Ovary (tissue), 9 donors: Measurements from ENCODE around the gene RILPL2. TPM values are rescaled to one million over a fixed set of nuclear protein-coding genes. Genes with fewer than 3 reads are reported as not detected.

Experiments used
- DNase-seq, 5 donors: peaks; one replicate each; pipeline ENCODE4 v3.0.0-alpha.2; 2019 to 2020
- H3K27ac ChIP-seq, 2 donors: fragments of 200-600 bp; one replicate each; pipeline versions ENCODE4 v1.5.1 to v1.8.0; 2019 to 2022
- H3K27me3 ChIP-seq: fragments of 200-600 bp; one replicate; pipeline ENCODE4 v1.8.0; 2022
- H3K36me3 ChIP-seq: fragments of 200-600 bp; sonication (generic); one replicate; pipeline ENCODE4 v1.5.1; 2019
- H3K4me1 ChIP-seq: one replicate; pipeline ENCODE4 v1.8.1; 2013; ENCODE audit warnings: mild to moderate bottlenecking, moderate library complexity; ENCODE audit not compliant: insufficient read depth
- H3K4me3 ChIP-seq: fragments of 200-600 bp; sonication (generic); one replicate; pipeline ENCODE4 v1.5.1; 2017
- H3K9me3 ChIP-seq, 2 donors: fragments of 200-600 bp in 1 of 2; sonication (generic) in 1 of 2; one replicate each; pipeline versions ENCODE4 v1.5.1 to v1.8.1; 2013 to 2019; ENCODE audit warnings: mild to moderate bottlenecking in 1 of 2, moderate library complexity in 1 of 2
- EP300 ChIP-seq: sonication (generic); formaldehyde crosslinking; IDR thresholded peaks from one replicate; pipeline ENCODE4 v1.6.1; 2017; ENCODE audit warnings: antibody characterized with exemption
- POLR2A ChIP-seq: fragments of 450-650 bp; IDR thresholded peaks from one replicate; pipeline ENCODE4 v1.6.1; 2017; ENCODE audit warnings: antibody characterized with exemption, mild to moderate bottlenecking, moderate library complexity
- WGBS, 3 donors: extraction: QIAGEN DNeasy Blood & Tissue Kit in 1 of 3; methylation state at CpG; one replicate each; pipeline versions ENCODE4 v1.1.5 to v1.1.7; 2013 to 2017; 5-methylcytosine and 5-hydroxymethylcytosine counted together
- intact Hi-C, 4 donors: fragments of 100-400 bp; cut with DNase I; formaldehyde crosslinking; loops; one replicate each; pipeline versions ENCODE4 v1.11.0 to v1.15.1; 2022 to 2023
- polyA plus RNA-seq, 2 donors: library from polyadenylated mRNA; stranded (reverse); fragments of 200-250 nt in 1 of 2; fragments of 350-450 nt in 1 of 2; fragmentation: Illumina TruSeq in 1 of 2; extraction: RNeasy Lipid Tissue Mini Kit (QIAGEN cat#74804) in 1 of 2; gene quantifications; one replicate each; pipeline ENCODE4 v1.2.3, GENCODE V29; 2013 to 2014
- total RNA-seq, 7 donors: library from RNA; depleted of rRNA in 2 of 7; stranded (reverse); fragments of >200 nt in 2 of 7; fragmentation: NEBNext Ultra II Directional in 3 of 7; extraction: Animal tissue kit (Norgen Biotek cat#: 25700) in 3 of 7; gene quantifications; one replicate each; pipeline versions ENCODE4 v1.1.0 to v1.2.4, GENCODE V29; 2016 to 2023
- TF ChIP-seq, protein P1 (sequence below), 3 donors: fragments of 450-650 bp in 2 of 3; fragments of 200-600 bp in 1 of 3; IDR thresholded peaks; one replicate each; pipeline versions ENCODE4 v1.5.1 to v1.8.0; 2016 to 2022; ENCODE audit warnings: antibody characterized with exemption in 3 of 3, mild to moderate bottlenecking in 1 of 3
- donor health status: DM: no; HTN: no; CAD: no; lungs with moderate emphysema.
- donor health status: DM: no; HTN: no; CAD: no.
- donor health status: Bipolar disorder and iron deficiency.
- donor health status: DM: yes; HTN: yes; CAD: no.
- donor health status: DM: no; HTN: no; CAD: no.
- donor health status: DM: yes; HTN: yes; CAD: no.

The RILPL2 gene
- total and polyA plus RNA-seq, 9 donors, result 4.6 to 8.7 (median 5.8) TPM

DNA sequence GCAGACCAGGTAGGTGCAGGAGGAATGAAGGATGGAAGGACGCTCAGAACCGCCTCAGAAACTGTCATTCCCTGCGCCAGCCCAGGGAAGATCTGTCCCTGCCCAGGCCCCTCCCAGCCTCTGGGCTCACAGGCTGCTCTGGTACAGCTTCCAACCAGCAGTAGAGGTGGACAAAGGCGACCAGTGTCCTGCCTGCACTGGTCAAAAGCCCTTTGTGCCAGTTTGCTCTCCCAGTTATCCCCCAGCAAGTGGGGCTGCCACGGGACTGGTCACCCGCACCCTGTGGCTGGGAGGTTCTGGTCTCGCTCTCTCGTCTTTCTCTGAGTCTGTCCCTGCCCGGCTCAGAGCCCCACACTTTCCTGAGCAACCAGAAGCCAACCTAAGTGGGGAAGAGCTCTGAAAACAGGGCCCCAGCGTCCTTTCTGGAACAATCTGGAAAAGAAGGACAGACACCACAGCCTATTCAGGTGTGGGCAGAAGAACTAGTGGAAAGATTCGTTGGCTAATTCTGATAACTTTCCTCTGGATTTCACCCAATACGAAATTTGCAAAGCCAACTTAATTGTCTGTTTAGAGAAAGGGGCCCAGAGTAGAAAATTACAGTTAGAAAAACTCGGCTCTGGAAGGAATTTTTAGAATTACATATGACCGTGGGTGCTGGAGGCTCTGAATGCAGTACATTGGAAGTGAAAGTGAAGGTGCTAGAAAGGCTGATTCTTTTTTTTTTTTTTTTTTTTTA, 43.1 kb upstream of the RILPL2 start:
- Histone ChIP-seq H3K9me3 (no peaks in the 10 kb centered on the region), H3K4me3 (no peak overlapping the region), H3K36me3 (no peaks in the 10 kb centered on the region), H3K27me3 (no peaks in the 10 kb centered on the region), H3K27ac (no peak overlapping the region), H3K4me1 (no peaks in the 10 kb centered on the region)
- 79 to 80% (median 79%) methylated on average over 14 of the region's 14 CpGs for WGBS, 3 donors
- intact Hi-C loops, result no loop called here
- no peak for DNase-seq
- TF ChIP-seq, protein P1, sequence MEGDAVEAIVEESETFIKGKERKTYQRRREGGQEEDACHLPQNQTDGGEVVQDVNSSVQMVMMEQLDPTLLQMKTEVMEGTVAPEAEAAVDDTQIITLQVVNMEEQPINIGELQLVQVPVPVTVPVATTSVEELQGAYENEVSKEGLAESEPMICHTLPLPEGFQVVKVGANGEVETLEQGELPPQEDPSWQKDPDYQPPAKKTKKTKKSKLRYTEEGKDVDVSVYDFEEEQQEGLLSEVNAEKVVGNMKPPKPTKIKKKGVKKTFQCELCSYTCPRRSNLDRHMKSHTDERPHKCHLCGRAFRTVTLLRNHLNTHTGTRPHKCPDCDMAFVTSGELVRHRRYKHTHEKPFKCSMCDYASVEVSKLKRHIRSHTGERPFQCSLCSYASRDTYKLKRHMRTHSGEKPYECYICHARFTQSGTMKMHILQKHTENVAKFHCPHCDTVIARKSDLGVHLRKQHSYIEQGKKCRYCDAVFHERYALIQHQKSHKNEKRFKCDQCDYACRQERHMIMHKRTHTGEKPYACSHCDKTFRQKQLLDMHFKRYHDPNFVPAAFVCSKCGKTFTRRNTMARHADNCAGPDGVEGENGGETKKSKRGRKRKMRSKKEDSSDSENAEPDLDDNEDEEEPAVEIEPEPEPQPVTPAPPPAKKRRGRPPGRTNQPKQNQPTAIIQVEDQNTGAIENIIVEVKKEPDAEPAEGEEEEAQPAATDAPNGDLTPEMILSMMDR (IDR thresholded peaks at IDR 0.05), result no peak
- TF ChIP-seq POLR2A (no peak), EP300 (no peak)

DNA sequence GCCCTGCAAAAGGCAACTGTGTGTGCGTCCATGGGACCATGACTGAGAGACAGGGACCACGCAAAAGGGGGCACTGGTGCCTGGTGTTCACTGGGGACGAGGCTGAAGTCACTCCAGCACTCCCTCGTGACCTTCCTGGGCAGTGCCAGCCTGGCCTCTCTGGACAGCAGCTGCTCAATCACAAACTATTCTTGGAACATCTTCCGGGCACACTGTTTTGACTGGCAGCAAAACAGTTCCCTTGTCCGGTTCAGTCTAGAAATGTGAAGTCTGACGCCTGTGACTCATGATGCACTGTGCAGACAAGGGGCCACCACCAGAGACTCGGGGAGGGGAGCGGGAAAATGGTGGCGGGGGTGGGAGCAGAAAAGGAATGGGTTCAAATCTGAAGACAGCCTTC, 42.3 kb upstream of the RILPL2 start:
- H3K4me1 ChIP-seq, result no peaks in the 10 kb centered on the region
- no peak for DNase-seq
- H3K36me3 ChIP-seq, result no peaks in the 10 kb centered on the region
- TF ChIP-seq, protein P1 (IDR thresholded peaks at IDR 0.05), result no peak
- TF ChIP-seq EP300 (no peak), POLR2A (no peak)
- no peak overlapping the region for H3K27ac ChIP-seq
- intact Hi-C loops, result no loop called here
- H3K9me3 ChIP-seq, result no peaks in the 10 kb centered on the region
- H3K27me3 ChIP-seq, result no peaks in the 10 kb centered on the region
- 76 to 82% (median 77%) methylated on average over 10 of the region's 10 CpGs for WGBS, 3 donors
- H3K4me3 ChIP-seq, result no peak overlapping the region

DNA sequence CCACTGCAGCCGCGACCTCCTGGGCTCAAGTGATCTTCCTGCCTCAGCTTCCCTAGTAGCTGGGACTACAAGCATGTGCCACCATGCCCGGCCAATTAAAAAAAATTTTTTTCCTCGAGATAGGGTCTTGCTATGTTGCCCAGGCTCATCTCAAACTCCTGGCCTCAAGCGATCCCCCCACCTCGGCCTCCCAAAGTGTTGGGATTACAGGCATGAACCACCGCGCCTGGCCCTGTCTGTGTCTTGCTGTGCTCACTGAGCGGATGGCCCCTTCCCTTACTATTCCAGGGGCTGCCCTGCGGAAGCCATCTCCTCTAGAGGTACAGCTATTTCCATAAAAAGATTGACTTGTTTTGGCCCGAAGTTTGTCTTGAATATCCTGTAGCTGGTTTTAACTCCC, 41.6 kb upstream of the RILPL2 start:
- Histone ChIP-seq H3K27me3 (no peaks in the 10 kb centered on the region), H3K4me3 (no peak overlapping the region), H3K9me3 (no peaks in the 10 kb centered on the region), H3K4me1 (no peaks in the 10 kb centered on the region), H3K27ac (no peak overlapping the region), H3K36me3 (no peaks in the 10 kb centered on the region)
- intact Hi-C loops, result no loop called here
- DNase-seq, result no peak
- WGBS, 3 donors, result 81 to 87% (median 83%) methylated on average over 11 of the region's 11 CpGs
- TF ChIP-seq EP300 (no peak), POLR2A (no peak)

DNA sequence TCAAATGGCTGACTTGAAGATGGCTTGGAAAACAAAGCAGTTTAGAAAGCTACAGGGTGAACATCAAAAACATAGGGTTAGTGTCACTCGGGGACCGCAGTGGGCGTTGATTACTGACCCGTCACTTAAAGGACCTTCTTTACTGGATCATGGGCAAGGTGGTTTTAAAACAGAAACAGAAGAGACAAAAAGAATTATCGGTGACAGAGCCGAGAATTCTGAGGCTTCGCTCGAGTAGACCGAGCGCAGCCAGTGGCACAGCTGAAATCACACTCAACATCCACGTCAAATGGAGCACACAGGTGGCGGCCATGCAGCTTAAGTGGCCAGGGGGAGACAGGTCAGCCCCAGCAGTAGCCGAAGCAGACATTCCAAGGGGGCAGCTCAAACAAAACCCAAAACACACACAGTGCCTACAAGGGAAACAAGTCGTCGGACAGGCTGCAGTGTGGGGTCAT, 38.8 kb upstream of the RILPL2 start:
- Histone ChIP-seq H3K36me3 (no peaks in the 10 kb centered on the region), H3K27me3 (no peaks in the 10 kb centered on the region), H3K4me1 (no peaks in the 10 kb centered on the region), H3K9me3 (no peaks in the 10 kb centered on the region), H3K4me3 (no peak overlapping the region), H3K27ac (no peak overlapping the region)
- intact Hi-C loops, result no loop called here
- 79 to 82% (median 80%) methylated on average over 15 of the region's 15 CpGs for WGBS, 3 donors
- DNase-seq, result no peak
- TF ChIP-seq POLR2A, result no peak
- TF ChIP-seq EP300, result no peak
- TF ChIP-seq, protein P1 (IDR thresholded peaks at IDR 0.05), result no peak

DNA sequence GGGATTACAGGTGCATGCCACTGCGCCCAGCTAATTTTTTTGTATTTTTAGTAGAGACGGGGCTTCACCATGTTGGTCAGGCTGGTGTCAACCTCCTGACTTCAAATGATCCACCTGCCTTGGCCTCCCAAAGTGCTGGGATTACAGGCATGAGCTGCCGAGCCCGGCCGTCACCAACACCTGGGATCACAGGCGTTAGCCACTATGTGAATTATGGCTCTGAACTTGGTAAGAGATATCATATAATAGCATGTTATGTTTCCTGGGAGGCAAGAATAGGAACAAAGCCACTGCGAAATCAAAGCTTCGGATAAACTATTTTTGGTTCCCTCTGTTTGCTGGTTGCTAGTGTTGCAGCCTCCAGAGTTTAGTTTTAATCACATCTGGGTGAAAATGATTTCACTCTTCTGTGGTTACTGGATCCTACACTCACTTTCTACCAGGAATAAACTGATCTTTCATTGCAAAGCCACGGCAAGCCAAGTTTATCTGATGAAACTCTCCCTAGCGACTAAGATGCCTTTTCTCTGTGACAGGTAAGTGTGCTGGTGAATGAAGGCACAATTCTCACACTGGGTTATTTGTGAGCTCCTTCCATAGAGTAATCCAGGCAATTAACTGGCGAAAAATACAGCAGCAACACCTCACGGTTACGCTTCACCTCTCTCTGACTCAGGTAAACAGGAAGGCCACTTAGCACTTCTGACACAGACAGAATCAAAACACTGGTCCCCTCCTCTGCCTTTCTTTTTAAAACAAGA, 38.2 kb upstream of the RILPL2 start:
- DNase-seq, result no peak
- Histone ChIP-seq H3K36me3 (no peaks in the 10 kb centered on the region), H3K27me3 (no peaks in the 10 kb centered on the region), H3K9me3 (no peaks in the 10 kb centered on the region), H3K27ac (no peak overlapping the region), H3K4me3 (no peak overlapping the region), H3K4me1 (no peaks in the 10 kb centered on the region)
- WGBS, 3 donors, result 66 to 73% (median 67%) methylated on average over 13 of the region's 13 CpGs
- no peak for TF ChIP-seq EP300
- TF ChIP-seq POLR2A, result no peak
- TF ChIP-seq, protein P1 (IDR thresholded peaks at IDR 0.05), result no peak
- intact Hi-C loops, result no loop called here
